ENCODE measurements around the gene FAM131B. TPM values are rescaled to one million over a fixed set of nuclear protein-coding genes. Genes with fewer than 3 reads are reported as not detected.

Gene FAM131B
- polyA plus RNA-seq, 1 donor (not counting 4 experiments of a cell fraction or from before 2014, with no cell fraction given): 0.21 TPM

GRCh38 chr7:143323653-143324052 is 38.9 kb downstream of the FAM131B start:
- H3K4me2 ChIP-seq (ENCODE audit: control insufficient read depth, extremely low read depth, insufficient read depth, low read depth, low read length): no peak overlapping the region
- DNase-seq (ENCODE audit: low read depth, low spot score) (no peak), FAIRE-seq (no peak)
- no peaks in the 10 kb centered on the region for H3K9me3 ChIP-seq (ENCODE audit: control insufficient read depth, low read depth, low read length)
- TF ChIP-seq EZH2 (IDR thresholded peaks at IDR 0.05; ENCODE audit: low read length): no peak
- no peaks in the 10 kb centered on the region for H4K20me1 ChIP-seq (ENCODE audit: control insufficient read depth, extremely low read depth, insufficient read depth, low read length)
- no peaks in the 10 kb centered on the region for H3K79me2 ChIP-seq (ENCODE audit: control insufficient read depth, insufficient read depth, low read length)
- H2AFZ ChIP-seq (ENCODE audit: control insufficient read depth, low read length): no peak overlapping the region
- no peaks in the 10 kb centered on the region for H3K27me3 ChIP-seq (ENCODE audit: control insufficient read depth, extremely low read depth, insufficient read depth, low read length)
- no peak overlapping the region for H3K9ac ChIP-seq (ENCODE audit: control insufficient read depth, extremely low read depth, insufficient read depth, low read length)
- no peaks in the 10 kb centered on the region for H3K9me1 ChIP-seq (ENCODE audit: control insufficient read depth, extremely low read depth, insufficient read depth, low read length)
- dilution Hi-C loops (cut with MboI; ENCODE audit: extremely low pct_ligation_motif_present, low sequenced_read_pairs): no loop called here
- H3K4me3 ChIP-seq (ENCODE audit: control insufficient read depth in 2 of 3, extremely low read depth in 1 of 3, insufficient read depth in 2 of 3, low read depth in 1 of 3, low read length in 3 of 3): no peak overlapping the region
- no peak overlapping the region for H3K27ac ChIP-seq (ENCODE audit: control insufficient read depth, insufficient read depth, low read length)
- H3K36me3 ChIP-seq (ENCODE audit: control insufficient read depth in 2 of 2, extremely low read depth in 1 of 2, insufficient read depth in 2 of 2, low read length in 2 of 2): no peaks in the 10 kb centered on the region
- peaks cover 8% of the 10 kb centered on the region for H3K4me1 ChIP-seq (ENCODE audit: control insufficient read depth, extremely low read depth, insufficient read depth, low read length)

- DNase-seq (ENCODE audit: low read depth, low spot score) (no peak), FAIRE-seq (no peak)
- Histone ChIP-seq H3K79me2 (ENCODE audit: control insufficient read depth, insufficient read depth, low read length) (no peaks in the 10 kb centered on the region), H3K9me1 (ENCODE audit: control insufficient read depth, extremely low read depth, insufficient read depth, low read length) (no peaks in the 10 kb centered on the region), H3K4me2 (ENCODE audit: control insufficient read depth, extremely low read depth, insufficient read depth, low read depth, low read length) (no peak overlapping the region), H3K36me3 (ENCODE audit: control insufficient read depth in 2 of 2, extremely low read depth in 1 of 2, insufficient read depth in 2 of 2, low read length in 2 of 2) (no peaks in the 10 kb centered on the region), H3K27ac (ENCODE audit: control insufficient read depth, insufficient read depth, low read length) (no peak overlapping the region), H3K4me3 (ENCODE audit: control insufficient read depth in 2 of 3, extremely low read depth in 1 of 3, insufficient read depth in 2 of 3, low read depth in 1 of 3, low read length in 3 of 3) (no peak overlapping the region), H4K20me1 (ENCODE audit: control insufficient read depth, extremely low read depth, insufficient read depth, low read length) (no peaks in the 10 kb centered on the region), H3K4me1 (ENCODE audit: control insufficient read depth, extremely low read depth, insufficient read depth, low read length) (peaks cover 13% of the 10 kb centered on the region), H2AFZ (ENCODE audit: control insufficient read depth, low read length) (no peak overlapping the region), H3K9ac (ENCODE audit: control insufficient read depth, extremely low read depth, insufficient read depth, low read length) (no peak overlapping the region), H3K27me3 (ENCODE audit: control insufficient read depth, extremely low read depth, insufficient read depth, low read length) (no peaks in the 10 kb centered on the region), H3K9me3 (ENCODE audit: control insufficient read depth, low read depth, low read length) (no peaks in the 10 kb centered on the region)
- dilution Hi-C loops (cut with MboI; ENCODE audit: extremely low pct_ligation_motif_present, low sequenced_read_pairs): no loop called here
- no peak for TF ChIP-seq EZH2 (IDR thresholded peaks at IDR 0.05; ENCODE audit: low read length)
- TF ChIP-seq, protein P1, sequence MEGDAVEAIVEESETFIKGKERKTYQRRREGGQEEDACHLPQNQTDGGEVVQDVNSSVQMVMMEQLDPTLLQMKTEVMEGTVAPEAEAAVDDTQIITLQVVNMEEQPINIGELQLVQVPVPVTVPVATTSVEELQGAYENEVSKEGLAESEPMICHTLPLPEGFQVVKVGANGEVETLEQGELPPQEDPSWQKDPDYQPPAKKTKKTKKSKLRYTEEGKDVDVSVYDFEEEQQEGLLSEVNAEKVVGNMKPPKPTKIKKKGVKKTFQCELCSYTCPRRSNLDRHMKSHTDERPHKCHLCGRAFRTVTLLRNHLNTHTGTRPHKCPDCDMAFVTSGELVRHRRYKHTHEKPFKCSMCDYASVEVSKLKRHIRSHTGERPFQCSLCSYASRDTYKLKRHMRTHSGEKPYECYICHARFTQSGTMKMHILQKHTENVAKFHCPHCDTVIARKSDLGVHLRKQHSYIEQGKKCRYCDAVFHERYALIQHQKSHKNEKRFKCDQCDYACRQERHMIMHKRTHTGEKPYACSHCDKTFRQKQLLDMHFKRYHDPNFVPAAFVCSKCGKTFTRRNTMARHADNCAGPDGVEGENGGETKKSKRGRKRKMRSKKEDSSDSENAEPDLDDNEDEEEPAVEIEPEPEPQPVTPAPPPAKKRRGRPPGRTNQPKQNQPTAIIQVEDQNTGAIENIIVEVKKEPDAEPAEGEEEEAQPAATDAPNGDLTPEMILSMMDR (optimal IDR thresholded peaks at IDR 0.05 in 1 of 3, IDR thresholded peaks at IDR 0.05 in 1 of 3, conservative IDR thresholded peaks at IDR 0.05 in 1 of 3; ENCODE audit: extremely low read depth in 1 of 3, insufficient read depth in 2 of 3, low read length in 3 of 3): no peak
Observed at GRCh38 chr7:143322760-143323633, 39.5 kb downstream of the FAM131B start.
